ENCODE results near the gene RIMBP2. TPM values are rescaled to one million over a fixed set of nuclear protein-coding genes. Genes with fewer than 3 reads are reported as not detected.

The RIMBP2 gene
- total RNA-seq, 3 donors from 2014 or later, result 2.3 to 5.9 (median 5.4) TPM

GRCh38 chr12:130371296-130371695 is 344.8 kb downstream of the RIMBP2 start:
- DNase-seq (no peak), ATAC-seq (no peak)
- intact Hi-C loops (cut with DNase I, micrococcal nuclease), result no loop called here
- Histone ChIP-seq H3K9me3 (no peaks in the 10 kb centered on the region), H3K4me1 (ENCODE audit: low read depth) (no peaks in the 10 kb centered on the region), H3K4me3 (no peak overlapping the region), H3K36me3 (ENCODE audit: low read depth) (no peaks in the 10 kb centered on the region)
- TF ChIP-seq, protein P1, sequence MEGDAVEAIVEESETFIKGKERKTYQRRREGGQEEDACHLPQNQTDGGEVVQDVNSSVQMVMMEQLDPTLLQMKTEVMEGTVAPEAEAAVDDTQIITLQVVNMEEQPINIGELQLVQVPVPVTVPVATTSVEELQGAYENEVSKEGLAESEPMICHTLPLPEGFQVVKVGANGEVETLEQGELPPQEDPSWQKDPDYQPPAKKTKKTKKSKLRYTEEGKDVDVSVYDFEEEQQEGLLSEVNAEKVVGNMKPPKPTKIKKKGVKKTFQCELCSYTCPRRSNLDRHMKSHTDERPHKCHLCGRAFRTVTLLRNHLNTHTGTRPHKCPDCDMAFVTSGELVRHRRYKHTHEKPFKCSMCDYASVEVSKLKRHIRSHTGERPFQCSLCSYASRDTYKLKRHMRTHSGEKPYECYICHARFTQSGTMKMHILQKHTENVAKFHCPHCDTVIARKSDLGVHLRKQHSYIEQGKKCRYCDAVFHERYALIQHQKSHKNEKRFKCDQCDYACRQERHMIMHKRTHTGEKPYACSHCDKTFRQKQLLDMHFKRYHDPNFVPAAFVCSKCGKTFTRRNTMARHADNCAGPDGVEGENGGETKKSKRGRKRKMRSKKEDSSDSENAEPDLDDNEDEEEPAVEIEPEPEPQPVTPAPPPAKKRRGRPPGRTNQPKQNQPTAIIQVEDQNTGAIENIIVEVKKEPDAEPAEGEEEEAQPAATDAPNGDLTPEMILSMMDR (IDR thresholded peaks at IDR 0.05), result no peak

DNA sequence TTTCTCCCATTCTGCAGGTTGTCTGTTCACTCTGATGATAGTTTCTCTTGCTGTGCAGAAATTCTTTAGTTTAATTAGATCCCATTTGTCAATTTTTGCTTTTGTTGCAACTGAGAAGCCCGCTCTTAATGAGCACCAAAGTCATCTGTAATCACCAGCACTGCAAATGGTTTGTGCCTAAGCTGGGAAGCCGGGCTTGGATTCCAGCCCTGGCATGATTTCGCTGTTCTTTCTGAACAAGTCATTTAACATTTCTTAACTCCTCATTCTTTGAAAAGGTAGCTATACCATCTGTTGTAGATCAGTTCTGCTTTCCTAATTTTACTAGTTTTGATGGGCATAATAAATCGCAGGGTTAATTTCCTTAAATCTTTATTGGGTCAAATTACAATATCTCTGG is 346.3 kb downstream of the RIMBP2 start:
- Histone ChIP-seq H3K36me3 (ENCODE audit: low read depth) (no peaks in the 10 kb centered on the region), H3K4me3 (no peak overlapping the region), H3K4me1 (ENCODE audit: low read depth) (no peaks in the 10 kb centered on the region), H3K9me3 (no peaks in the 10 kb centered on the region)
- ATAC-seq (no peak), DNase-seq (no peak)
- TF ChIP-seq, protein P1 (IDR thresholded peaks at IDR 0.05), result no peak
- intact Hi-C loops (cut with DNase I, micrococcal nuclease), result no loop called here

GRCh38 chr12:130367523-130367922 is 348.6 kb downstream of the RIMBP2 start:
- TF ChIP-seq, protein P1 (IDR thresholded peaks at IDR 0.05), result no peak
- DNase-seq, result no peak
- ATAC-seq, result no peak
- intact Hi-C loops (cut with DNase I, micrococcal nuclease), result no loop called here
- H3K9me3 ChIP-seq, result no peaks in the 10 kb centered on the region
- H3K36me3 ChIP-seq (ENCODE audit: low read depth), result no peaks in the 10 kb centered on the region
- H3K4me3 ChIP-seq, result no peak overlapping the region
- no peaks in the 10 kb centered on the region for H3K4me1 ChIP-seq (ENCODE audit: low read depth)

DNA sequence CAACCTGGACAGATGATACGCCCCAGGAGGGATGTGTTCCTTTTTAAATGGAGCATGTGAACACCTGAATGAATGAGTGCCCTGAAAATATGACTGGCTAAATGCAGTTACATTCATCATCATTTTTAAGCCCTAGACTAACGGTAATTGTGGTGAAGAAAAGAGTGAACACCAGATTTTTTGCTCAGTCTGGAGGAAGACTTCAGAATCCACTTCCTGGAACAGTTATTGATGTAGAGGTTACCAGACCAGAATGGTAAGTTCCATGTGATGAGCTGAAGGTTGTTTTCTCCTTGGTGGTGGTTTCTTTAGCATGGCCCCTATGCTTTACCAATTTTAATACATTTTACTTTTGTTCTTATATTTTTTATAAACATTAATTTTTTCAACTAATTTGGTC is 349.1 kb downstream of the RIMBP2 start:
- Histone ChIP-seq H3K4me3 (no peak overlapping the region), H3K36me3 (ENCODE audit: low read depth) (no peaks in the 10 kb centered on the region), H3K4me1 (ENCODE audit: low read depth) (no peaks in the 10 kb centered on the region), H3K9me3 (no peaks in the 10 kb centered on the region)
- DNase-seq (no peak), ATAC-seq (no peak)
- intact Hi-C loops (cut with DNase I, micrococcal nuclease), result no loop called here
- TF ChIP-seq, protein P1 (IDR thresholded peaks at IDR 0.05), result no peak

DNA sequence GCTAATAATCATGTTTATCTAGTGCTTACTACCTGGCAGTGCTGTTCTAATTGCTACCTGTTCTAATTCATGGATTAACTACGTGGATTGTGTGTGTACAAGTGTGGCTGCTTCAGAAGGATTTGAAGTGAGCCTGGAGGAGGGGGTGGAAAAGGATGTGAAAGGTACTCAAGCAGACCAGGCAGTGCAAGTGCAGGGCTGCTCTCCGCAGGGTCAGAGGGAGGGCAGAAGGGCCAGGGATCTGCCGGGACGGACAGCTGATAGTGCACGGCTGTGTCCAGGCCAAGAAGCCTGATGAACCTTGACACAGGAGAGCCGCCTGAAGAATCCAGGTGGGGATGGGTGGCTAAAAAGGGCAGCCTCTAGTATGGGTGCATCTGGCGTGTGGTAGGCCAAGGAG is 349.9 kb downstream of the RIMBP2 start:
- Histone ChIP-seq H3K4me1 (ENCODE audit: low read depth) (no peaks in the 10 kb centered on the region), H3K36me3 (ENCODE audit: low read depth) (no peaks in the 10 kb centered on the region), H3K4me3 (no peak overlapping the region), H3K9me3 (no peaks in the 10 kb centered on the region)
- intact Hi-C loops (cut with DNase I, micrococcal nuclease), result no loop called here
- ATAC-seq (no peak), DNase-seq (no peak)
- TF ChIP-seq, protein P1 (IDR thresholded peaks at IDR 0.05), result no peak

GRCh38 chr12:130364578-130364977 is 351.5 kb downstream of the RIMBP2 start:
- H3K4me1 ChIP-seq (ENCODE audit: low read depth), result no peaks in the 10 kb centered on the region
- DNase-seq, result no peak
- H3K4me3 ChIP-seq, result no peak overlapping the region
- ATAC-seq, result peak; percentile 67
- no peaks in the 10 kb centered on the region for H3K9me3 ChIP-seq
- intact Hi-C loops (cut with DNase I, micrococcal nuclease), result no loop called here
- TF ChIP-seq, protein P1 (IDR thresholded peaks at IDR 0.05), result no peak
- no peaks in the 10 kb centered on the region for H3K36me3 ChIP-seq (ENCODE audit: low read depth)

All from mucosa of descending colon (tissue), 3 donors.